Activated CD8-positive, alpha-beta memory T cell treated with anti-CD3 and anti-CD28 coated beads, Interleukin-2, amount 50 U/mL, for 24 hours (primary cell): ENCODE data around the gene PDE8A.
"Not testable (repeated sequence)": the region's sequence is repeated elsewhere in the genome, so short reads cannot be mapped to it uniquely, and the experiment has no call there.

Source experiments
- DNase-seq: peaks from one replicate; pipeline ENCODE4 v3.0.0-alpha.2; 2020; ENCODE audit errors: extremely low read depth

The PDE8A gene

DNA sequence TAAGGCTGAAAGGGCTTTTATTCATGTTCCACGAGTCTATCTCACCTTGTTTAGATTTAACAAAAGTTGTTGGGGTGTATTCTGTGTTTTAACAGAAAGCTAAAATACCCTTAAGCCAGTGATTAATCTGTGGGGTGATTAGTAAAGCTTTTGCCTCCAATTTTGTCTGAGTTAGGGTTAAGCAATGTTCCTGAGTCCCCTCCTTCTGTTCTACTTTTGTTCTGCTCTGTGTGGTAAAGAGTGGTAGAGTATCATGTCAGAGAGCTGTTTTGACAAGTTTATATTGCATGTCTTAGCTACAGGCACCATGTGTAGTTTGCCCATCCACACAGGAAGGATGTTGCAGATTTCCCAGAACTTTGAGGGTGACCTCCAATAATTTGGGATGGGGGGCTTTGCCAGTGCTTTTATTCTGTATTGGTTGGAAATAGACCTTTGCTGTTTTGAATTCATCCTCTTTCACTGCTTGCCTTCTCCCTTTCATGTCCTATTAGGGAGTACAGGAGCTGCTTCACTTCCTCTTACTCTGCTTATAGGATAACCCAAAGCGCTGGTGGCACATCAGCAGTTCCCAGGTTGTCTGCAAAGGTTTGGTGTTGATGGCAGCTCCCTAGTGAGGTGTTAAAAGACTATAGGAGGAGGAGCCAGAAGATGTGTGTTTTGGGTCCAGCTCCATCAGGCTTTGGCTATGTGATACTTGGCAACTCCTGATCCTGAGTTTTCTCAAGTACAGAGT lies 7.4 kb downstream of the PDE8A start:
- DNase-seq = no peak

DNA sequence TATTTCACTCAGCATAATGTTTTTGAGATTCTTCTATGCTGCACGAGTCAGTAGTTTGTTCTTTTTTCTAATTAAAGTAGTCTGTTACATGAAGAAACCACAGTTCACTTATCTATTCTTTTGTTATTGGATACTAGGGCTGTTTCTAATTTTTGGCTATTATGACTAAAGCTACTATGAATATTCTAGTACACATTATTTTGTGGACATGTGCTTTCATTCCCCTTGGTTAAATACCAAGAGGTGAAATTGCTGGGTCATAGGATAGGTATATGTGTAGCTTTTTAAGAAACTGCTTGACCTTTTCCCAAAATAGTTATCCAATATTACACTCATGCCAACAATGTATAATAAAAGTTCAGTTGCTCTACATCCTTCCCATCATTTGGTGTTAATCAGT lies 8.9 kb downstream of the PDE8A start:
- DNase-seq = no peak

DNA sequence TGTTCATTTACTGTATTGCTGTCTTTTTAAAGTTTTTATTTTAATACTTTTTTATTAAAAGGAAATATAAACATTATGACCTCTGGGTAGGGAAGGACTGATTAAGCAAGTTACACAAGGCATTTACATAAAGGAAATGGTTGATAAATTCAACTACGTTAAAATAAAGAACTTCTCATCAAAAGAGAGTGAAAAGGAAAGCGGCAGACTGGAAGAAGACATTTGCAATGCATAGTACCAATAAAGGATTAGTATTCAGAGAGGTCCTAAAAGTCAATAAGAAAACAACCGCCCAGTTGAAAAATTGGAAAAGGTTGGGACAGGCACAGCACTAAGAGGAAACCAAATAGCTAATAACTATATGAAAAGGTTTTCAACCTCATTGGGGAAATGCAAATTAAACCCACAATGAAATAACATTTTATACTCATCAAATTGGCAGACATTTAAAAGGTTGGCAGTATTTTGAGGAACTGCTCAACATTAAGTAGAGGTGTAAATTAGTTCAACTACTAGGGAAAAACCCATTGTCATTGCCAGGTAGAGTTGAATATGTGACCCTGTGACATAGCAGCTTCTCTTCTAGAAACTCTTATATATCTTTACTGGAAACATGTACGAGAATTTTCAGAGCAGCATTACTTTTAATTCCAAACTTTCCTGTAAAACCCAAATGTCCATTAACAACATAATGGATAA lies 9.5 kb downstream of the PDE8A start:
- no peak for DNase-seq

DNA sequence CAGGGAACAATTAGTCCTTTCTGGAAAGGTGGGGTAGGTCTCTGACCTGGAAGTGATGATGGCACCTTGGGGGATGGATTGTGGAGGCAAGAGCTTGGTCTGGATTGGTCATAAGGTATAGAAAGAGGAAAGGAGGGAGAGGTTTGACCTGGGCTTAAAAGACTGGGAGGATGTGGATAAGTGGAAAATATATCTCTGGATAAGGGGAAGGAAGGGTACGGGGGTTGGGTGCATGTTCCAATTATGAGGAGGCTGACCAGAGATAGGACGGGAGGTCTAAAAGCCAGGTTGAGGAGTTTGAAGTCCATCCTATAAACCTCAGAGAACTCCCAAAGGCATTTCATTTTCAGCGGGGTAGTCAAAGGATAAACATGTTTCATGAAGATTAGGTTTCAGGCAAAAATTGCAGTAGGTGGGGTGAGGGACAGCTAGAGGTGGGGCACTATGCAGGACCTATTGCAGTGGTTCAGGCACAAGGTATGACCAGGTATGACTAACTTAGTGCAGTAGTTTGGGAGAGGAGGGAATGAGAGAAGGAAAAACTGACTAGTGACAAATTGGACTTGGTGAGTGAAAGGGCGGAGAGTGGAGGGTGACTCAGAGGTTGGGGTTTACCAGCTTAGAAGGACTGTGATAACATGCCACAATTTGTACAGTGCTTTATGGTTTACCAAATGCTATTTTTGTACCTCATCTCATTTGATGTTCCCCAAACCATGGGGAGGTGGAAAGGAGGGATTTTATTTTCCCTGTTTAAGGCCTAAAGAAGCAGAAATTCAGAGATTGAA lies 10.7 kb downstream of the PDE8A start:
- DNase-seq = no peak

DNA sequence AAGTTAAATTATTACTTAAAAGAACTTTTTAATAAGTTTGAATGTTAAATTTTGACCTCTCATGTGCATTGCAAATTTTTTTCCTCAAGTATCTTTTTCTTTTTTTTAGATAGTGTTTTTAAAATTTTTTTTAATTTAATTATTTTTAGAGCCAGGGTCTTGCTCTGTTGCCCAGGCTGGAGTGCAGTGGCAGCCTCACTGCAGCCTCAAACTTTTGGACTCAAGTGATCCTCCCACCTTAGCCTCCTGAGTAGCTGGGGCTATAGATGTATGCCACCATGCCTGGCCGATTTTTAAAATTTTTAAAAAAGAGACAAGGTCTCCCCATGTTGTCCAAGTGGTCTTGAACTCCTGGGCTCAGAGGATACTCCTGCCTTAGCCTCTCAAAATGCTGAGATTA lies 14.4 kb downstream of the PDE8A start:
- DNase-seq = no peak

DNA sequence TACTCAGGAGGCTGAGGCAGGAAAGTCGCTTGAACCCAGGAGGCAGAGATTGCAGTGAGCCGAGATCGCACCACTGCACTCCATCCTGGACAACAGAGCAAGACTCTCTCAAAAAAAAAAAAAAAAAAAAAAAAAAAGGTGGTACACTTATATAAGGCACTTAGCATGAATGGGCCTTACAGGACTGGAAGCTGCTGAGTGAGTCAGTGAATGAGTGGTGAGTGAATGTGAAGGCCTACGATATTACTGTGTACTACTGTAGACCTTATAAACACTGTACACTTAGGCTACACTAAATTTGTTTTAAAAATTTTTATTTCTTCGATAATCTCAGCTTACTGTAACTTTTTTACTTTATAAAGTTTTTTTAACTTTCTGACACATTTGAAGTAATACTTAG lies 15.1 kb downstream of the PDE8A start:
- not testable (repeated sequence) for DNase-seq

DNA sequence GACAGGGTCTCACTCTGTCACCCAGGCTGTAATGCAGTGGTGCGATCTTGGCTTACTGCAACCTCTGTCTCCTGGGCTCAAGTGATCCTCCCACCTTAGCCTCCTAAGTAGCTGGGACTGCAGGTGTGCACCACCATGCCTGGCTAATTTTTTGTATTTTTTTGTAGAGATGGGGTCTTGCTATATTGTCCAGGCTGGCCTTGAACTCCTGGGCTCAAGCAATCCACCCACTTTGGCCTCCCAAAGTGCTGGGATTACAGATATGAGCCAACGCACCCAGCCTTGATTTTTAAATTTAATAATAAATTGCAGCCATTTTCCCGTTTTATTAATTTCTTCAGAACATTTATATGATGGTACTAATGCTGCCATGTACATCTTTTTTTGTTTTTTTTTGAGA lies 15.6 kb downstream of the PDE8A start:
- not testable (repeated sequence) for DNase-seq

DNA sequence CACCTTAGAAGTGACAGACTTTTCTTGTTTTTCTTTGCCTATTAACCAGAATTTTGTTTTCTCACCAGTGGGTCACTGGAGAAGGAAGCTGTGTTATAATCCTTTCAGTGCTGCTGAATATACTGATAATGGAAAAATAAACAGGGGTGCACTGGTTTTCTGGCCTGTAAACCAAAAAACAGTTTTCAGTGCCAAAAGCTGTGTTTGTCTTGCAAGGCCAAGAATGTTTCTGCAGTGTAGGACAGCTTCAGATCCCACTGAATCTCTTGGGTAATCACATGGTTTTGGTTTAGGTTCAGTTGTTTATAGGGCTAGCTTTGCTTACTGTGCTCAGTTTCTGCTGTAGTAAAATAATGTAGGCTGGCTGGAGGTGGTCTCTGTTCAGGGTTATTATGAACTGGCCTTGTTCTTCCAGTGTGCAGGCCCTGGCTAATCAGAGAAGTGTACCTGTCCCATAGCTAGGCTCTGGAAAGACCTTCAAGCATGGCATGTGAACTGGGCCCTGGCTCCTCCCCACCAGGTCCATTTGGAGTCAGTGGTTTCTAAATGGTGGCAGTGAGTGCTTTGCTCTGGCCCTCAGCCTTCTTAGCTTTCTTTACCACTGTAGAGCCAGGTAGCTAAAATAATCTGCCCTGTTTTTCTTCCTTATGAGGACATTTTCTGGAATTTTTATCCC lies 18.7 kb downstream of the PDE8A start:
- DNase-seq = no peak

DNA sequence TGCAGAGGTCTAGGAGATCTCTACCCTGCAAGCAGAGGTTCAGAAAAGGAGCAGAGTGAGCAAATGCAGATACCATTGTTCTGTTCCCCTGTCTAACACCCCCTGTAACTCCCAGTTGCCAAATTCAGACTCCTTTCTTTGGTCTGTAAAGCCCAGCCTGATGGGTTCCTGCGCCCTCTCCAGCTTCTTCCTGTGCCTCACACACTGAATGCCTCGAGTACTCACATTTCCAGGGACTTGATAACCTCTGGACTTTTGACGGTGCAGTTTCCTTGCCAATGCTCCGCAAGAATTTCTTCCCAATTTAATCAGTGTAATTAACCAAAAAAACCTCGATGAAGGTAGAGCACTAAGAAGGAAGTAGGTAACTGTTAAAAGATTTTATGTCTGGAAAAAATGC lies 19.3 kb downstream of the PDE8A start:
- no peak for DNase-seq

DNA sequence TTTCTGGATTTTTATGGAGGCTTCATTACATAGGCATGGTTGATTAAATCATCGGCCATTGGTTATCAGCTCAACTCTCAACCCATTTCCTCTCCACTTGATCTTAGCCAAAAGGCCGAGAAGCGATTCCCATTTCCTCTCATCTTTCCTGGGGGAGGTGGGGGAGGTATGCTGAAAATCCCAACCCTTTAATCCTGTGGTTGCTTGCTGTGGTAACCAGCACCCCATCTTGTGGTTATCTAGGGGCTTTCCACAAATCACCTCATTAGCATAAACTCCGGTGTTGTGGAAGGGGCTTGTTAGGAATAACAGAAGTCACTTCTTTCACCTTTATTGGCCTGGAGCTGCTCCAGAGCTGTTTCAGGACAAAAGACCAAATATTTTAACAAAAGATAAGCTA lies 20.9 kb downstream of the PDE8A start:
- no peak for DNase-seq

DNA sequence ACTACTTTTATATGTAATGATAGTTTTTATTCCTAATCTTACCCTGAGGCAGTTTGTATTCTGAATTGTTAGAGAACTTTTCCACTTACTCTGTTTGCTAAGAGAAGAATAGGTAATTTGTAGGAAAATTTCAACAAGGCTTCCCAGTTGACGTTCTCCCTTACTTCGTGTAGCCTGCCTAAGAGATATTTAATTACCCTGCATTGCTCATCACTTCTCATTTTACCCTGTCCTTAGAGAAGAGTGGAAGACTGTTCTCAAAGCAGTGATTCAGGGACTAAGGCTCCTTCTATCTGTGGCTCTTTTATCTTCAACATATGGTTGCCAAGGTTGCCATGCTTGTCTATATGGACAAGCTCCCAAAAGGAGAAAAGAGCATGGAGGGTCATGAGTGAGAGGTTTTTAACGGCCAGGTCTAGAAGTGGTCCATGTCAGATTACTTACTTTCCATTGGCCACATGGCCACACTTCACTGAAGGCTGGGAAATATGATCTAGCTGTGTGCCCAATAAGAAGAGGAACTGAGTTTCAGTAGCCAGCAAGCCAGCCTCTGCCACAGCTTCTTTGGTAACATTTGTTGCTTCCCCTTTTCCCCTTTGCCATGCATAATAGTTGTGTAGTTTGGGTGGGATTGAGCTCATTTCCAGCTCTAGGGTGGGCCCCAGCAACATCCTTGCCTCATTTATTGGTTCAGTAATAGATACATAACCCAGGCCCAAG lies 22.1 kb downstream of the PDE8A start:
- DNase-seq = no peak

DNA sequence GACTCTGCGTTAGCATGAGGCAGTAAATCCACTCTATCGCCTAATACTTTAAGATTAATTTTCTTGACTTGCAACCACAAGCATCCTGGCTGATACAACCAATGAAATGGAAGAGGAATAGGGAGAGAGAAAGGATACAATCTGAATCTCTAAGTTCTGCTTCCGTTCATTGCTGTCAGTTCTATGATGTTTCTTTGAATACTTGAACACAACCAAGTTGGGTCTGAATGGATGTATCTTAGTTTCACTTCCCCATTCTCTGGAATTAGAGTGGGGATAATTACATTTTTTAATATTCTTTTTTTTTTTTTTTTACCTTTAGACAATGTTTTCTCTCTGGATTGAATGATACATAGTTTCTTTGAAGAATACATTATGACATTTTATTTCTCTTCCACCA lies 22.9 kb downstream of the PDE8A start:
- DNase-seq = no peak

DNA sequence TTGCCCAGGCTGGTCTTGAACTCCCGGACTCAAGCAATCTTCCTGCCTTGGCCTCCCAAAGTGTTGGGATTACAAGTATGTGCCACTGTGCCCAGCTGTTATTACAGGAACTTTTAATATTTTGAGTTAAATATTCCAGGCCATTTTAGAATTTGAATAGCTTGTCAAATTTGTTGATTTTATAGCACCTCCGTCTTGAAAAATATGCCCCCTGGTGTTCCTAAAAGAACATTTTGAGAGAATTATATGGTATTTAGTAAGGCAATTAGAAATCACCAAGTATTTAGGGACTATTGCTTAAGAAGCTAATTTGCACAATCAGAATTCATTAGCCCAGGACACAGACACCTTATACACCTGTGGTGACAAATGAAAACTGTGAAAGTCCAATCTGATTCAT lies 23.7 kb downstream of the PDE8A start:
- no peak for DNase-seq

DNA sequence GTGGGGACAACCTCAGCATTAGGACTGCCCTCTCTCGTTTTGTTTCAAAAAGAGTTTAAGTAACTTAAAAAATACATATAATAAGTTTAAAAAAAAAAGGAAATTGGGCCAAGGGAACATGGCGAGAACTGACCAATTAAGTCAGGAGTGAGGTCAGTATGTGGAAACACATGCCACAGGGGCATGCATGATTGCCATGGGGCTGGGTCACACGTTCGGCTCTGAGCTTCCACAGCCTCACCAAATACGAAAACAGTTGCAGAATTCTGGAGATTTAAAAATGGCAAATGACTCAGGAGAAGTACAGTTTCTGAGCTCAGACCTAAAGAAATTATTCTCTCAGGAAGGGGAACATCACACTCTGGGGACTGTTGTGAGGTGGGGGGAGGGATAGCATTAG lies 24.1 kb downstream of the PDE8A start:
- DNase-seq = no peak

DNA sequence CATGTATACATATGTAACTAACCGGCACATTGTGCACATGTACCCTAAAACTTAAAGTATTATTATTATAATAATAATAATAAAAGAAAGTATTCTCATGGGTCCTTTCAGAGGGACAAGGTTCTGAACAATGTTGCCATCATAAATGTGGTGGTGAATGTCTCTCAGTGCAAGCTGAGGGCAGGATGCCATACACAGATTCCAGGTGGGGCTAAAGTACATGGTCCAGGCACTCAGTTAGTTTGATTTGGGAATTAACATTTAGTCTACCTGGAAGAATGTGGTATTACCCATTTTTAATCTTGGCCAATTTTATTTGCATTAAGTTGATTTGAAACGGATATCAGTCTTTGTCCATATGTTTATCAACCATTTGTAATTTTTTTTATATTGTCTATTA lies 24.5 kb downstream of the PDE8A start:
- DNase-seq = no peak

DNA sequence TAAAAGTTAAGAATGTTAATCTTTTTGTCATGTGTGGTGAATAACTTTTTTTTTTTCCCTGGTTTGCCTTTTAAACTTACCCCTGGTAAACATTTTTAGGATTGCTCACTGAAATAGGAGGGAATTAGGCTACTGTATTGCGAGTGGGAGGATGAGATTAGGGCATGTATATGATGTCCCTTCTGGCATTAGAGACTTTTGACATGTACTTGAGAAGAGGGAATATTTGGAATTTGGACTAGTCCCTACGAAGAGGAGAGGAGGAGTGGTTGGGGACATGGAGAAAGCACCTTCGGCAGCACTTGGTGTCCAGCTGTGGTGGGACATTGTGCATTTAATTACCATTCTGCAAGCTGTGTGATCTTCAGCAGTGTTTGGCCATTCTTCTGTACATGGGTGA lies 25.0 kb downstream of the PDE8A start:
- DNase-seq = no peak

DNA sequence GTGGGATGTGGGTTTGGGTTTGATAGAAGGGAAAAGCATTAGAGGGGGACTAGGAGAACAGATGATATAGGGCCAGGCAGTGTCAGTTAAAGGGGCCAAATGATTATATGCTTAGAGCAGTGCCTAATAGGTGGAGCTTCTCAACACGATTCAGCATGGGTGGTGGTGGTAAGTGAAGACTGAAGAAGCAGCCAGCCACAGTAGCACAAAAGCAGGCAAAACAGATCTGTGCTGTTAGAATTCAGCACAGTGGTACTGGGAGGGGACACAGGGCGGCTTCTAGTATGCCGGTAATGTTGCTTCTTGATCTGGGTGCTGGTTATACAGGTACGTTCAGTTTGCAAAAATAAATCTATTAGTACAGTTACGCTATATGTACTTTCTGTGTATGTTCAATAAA lies 25.5 kb downstream of the PDE8A start:
- DNase-seq = no peak

DNA sequence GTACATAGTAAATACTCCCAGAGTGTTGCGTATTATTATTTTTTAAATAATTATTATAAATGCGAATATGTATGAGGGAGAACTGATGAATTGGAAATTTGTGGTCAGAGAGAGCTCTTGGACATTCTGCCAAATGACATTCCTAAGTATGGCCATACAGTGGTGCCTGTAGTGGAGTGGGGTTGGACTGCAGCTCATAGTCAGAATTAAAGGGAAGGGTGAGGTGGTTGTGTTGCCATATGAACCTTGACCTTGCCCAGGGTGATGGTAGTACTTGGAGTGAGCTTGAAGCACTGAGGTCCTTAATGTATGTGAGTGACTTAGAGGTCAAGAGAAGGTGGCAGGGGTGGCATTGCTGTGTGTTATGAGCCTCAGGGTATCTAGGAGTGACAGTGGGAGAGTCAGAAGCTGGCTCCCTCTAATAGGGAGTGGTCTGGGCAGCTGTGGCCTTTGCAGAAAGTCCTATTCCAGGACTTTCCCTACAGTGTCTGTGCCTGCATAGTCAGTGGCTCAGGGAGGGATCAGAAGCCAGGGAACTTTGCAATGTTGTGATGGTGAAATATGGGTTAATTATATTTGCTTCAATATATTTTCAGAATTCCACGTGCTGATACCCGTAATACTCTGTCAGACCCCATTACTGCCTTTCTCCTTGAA lies 26.2 kb downstream of the PDE8A start:
- DNase-seq = no peak

DNA sequence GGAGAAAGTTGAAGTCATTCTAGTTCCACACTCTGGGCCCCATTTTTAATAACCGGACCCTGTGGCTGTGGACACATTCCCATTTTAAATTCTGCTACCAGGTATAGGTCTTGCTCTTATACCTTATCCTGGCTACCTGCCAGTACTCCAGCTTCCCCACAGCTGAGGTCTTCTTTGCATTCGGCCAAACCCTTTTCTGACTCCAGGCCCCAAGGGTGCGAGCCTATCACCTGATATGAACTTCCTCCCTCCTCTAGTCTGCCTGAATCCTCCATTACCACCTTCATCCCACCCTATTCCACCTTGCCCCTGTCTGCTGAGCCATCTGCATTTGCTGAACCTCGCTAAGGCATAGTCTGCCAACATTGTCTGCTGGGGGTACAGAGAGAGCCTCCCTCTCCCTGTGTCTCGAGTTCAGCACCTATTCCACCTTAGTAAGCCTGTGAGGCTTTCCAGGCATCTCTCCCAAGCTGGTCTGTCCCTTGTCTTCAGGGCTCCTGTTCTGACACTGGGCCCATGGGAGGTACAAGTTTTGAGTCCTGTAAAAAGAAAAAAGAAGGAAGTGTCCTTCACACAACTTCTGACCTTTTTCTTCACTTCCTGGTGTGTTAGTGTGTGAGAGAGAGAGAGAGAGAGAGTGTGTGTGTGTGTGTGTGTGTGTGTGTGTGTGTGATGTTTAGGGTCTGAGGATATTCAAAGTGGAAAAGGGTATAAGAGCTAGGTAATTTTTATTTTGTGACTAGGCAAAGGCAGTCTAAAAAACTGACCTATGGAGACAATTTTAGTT lies 27.0 kb downstream of the PDE8A start:
- no peak for DNase-seq

DNA sequence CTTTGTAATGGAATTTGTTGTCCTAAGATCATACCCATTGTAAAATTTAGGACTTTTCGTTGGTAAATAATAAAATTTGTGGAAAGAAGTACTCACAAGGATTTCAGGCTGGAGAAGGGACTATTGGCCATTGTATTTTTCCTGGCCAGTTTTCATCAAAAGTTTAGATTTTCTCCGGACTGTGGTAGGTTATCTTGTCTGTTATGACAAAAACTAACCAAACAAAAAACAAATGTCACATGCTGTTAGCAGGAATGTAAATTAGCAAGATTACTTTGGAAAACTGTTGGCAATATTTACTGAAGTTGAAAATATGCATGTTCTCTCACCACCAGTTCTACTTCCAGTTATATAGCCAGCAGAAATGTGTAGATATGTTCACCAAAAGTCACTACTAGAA lies 27.8 kb downstream of the PDE8A start:
- no peak for DNase-seq

DNA sequence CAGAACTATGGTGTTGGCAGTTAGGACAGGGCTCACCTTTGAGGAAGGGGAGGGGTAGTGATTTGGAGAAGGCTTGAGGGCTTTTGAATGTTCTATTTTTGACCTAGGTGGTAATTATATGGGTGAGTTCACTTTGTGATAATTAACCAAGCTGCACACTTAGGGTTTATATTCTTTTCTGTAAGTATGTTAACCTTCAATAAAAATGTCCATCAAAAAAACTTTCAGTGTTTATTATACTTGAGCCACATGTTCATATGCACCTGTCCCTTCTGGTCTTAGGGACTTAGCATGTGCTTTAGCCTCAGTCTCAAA lies 28.4 kb downstream of the PDE8A start:
- no peak for DNase-seq
